Ecto neural progenitor cell (in vitro differentiated cells): ENCODE results near the gene C6orf120.
"Not testable (repeated sequence)": the region's sequence is repeated elsewhere in the genome, so short reads cannot be mapped to it uniquely, and the experiment has no call there.

ENCODE experiments used
- DNase-seq: peaks from one replicate; pipeline ENCODE4 v3.0.0-alpha.2; 2018; ENCODE audit warnings: low spot score

C6orf120 gene

GRCh38 chr6:169684056-169684455 is 17.9 kb upstream of the C6orf120 start:
- DNase-seq: no peak

GRCh38 chr6:169685860-169686259 is 16.1 kb upstream of the C6orf120 start:
- DNase-seq: no peak

GRCh38 chr6:169689287-169689686 is 12.6 kb upstream of the C6orf120 start:
- DNase-seq: no peak

GRCh38 chr6:169691260-169691659 is 10.7 kb upstream of the C6orf120 start:
- DNase-seq: no peak

DNA sequence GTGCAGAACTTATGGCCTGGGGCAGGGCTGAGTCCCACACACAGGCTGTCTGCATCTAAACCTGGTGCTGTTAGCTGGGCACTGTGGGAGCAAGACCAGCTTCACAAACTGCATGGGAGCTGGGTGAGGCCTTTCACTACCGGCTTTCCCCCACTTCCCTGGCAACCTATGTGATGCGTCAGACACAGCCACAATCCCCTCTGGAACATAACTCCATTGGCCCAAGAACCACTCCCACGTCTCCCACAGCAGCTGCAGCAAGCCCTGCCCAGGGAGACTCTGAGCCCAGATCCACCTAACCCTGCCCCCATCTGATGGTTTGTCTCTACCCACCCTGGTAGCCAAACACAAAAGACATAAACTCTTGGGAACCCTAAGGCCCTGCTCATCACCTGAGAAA is 9.4 kb upstream of the C6orf120 start:
- DNase-seq: no peak

DNA sequence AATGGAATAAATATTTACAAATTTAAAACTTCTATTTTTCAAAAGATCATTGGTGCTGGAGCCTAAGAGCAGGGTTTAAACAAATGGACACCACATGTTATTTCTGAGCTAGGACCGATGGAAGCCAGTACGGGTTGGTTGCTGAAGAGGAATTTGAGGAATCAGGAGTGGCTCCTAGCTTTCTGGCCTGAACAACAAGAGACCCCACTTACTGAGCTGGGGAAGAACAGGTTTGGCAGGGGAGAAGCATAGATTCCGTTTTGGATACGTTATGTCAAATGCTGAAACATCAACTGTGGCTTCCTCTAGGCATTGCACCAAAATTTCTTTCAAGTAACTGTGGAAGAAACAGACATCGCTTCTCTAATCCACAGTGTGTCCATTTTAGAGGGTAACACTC is 6.8 kb upstream of the C6orf120 start:
- DNase-seq: no peak

DNA sequence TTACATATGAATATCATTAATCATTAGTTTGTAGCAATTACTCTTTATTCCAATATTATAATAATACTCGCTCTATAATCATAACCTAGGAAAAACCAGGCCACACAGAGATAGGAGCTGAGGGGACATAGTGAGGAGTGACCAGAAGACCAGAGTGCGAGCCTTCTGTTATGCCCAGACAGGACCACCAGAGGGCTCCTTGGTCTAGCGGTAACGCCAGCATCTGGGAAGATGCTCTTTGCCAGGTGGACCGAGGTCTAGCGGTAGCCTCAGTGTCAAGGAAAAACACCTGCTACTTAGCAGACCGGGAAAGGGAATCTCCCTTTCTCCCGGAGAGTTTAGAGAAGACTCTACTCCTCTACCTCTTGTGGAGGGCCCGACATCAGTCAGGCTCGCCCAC is 4.8 kb upstream of the C6orf120 start:
- DNase-seq: not testable (repeated sequence)

DNA sequence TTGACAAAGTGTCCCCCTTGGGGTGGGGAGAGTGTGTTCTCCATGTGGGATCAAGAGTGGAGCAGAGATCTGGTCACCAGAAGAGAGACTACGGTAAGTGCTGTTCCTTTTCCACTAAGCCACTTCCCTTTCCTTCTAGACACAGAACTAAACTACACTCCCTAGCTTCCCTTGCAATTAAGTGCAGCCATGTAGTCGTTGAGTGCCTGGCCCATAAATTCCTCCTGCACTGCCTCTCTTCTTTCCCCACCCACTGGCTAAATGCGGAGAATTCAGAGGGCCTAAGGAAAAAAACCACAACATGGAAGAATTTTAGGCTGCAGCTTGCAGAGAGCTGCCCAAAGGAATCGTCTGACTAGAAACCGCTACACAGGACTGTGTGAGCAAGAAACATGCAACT is 1.6 kb upstream of the C6orf120 start:
- no peak for DNase-seq

DNA sequence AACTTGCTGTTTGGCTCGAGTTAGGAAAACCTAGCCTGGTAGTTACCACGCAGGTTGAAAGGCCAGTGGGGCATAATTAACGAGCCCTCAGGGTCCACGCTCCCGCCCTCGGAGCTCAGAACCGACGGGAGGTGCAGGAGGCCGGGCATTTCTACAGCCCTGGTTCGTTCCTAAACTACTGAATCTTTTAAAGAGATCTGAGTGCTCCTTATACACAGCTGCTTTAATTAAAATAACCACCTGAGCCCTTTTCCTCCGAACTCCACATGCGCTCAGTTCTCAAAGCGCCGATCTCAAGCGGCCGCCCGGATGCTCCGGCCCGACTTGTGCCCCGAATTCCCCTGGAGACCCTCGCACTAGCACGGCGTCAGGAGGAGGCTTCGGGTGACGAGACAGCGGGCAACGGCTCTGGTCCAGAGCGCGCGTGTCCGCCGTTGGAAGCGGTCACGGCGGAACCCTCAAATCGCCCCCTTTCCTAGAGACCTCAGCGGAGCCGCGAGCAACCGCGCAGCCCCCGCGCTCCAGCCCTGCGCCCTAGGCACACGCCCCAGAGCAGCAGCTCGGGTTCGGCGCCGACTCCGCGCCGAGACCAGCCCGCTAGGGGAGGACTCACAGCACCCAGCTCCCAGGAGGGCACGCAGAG is 494 bp upstream of the C6orf120 start:
- DNase-seq: no peak

DNA sequence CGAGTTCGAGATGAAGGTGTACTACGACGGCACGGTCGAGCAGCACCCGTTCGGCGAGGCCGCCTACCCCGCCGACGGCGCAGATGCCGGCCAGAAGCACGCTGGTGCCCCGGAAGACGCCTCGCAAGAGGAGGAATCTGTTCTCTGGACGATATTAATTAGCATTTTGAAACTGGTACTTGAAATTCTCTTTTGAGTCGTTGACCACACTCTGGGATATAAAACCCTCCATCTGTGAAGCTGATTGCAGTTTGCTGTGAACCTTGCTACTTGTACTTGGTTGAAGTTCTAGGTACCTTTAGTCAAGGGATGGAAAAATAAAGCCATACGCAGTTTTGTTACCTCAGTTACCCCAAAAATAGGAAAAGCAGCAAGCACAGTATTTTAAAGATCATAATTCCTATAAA is 917 bp downstream of the C6orf120 start:
- no peak for DNase-seq

DNA sequence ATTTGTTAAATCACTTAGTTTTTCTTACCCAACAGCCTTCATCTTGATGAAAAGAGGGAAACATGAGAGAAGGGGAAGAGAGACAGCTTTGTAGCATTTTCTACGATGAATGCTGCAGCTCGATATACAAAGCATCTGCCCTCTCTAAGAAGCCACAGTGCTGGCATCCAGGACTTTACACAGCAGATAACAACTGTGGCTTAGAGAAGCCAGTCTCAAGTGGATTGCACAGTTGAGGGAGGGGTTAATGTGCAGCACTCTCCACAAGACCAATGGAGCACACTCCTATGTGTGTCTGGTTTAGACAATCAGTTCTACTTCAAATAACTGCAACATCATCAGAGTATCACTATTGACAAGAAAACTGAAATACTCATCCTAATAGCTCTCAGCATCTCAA is 5.8 kb downstream of the C6orf120 start:
- no peak for DNase-seq

DNA sequence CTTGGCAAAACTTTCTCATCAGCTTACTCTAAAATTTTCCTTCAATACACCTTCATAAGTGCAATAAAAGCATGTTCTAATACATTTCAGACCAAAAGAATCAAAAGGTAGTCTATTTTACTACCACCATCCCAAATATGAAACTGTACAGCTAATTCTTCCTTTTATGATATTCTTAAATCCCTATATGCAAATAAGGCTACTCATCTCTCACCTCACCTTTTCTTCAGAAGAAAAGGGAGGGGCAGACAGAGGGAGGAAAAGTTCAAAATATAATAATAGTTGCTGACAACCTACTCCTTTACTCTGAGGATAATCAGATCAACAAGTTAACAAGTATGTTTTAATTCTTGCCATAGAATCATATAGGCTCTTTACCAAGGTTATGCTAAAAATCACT is 7.4 kb downstream of the C6orf120 start:
- DNase-seq: no peak

DNA sequence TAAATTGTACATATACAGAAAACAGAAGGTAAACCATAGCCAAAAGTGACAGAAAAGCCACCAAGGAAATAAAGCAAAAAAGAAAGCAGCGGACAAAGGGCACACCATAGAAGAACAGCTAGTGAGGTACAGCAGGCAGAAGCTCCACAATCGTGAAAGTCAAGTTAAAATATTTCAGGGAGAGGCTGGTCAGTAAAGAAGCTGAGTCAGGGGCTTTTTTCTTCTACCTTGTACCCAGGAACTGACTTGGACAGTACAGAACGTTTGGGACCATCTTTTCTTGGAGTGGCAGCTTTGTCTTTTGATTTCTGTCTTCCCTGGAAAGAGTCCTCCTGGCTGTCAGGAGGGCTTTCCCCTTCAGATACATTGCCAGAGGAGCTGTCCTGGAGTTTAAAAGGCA is 8.1 kb downstream of the C6orf120 start:
- DNase-seq: no peak

- no peak for DNase-seq
These were observed 12.3 kb downstream of the C6orf120 start for GRCh38 chr6:169714178-169714577.

DNA sequence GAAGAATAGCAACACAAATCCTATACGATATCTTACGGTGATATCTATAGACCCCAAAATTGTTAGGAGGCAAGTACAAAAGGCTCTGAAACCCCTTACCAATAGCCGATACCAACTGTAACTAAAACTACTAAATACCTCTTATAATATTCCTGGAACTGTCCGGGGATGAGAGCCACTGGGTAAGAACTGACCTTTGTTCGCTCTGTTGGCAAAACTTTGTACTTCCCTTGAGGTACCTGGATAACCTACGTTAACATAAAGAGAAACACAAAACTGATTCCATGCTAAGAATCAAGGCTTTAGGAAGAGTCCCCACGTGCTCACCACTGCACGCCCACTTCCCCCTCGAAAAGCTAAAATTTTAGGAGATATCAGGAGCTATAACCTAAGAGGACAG is 12.7 kb downstream of the C6orf120 start:
- DNase-seq: no peak

DNA sequence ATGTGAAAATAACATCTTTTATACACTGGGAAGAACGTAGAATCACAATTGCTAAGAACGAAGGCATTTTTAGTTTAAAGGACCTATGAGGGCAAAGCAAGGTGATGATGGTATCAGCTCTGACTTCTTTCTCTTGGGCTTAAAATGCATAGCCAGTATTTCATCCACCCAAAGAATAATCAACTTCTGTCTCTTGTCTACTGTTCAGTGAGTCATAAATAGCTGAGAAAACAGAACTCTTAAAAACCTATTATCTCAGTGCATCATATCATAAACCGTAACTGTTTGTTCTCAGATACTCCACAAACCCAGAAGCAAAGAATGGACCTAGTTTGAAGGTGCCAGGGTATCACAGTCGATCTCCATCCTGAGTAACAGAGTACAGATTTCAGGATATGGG is 17.2 kb downstream of the C6orf120 start:
- no peak for DNase-seq

DNA sequence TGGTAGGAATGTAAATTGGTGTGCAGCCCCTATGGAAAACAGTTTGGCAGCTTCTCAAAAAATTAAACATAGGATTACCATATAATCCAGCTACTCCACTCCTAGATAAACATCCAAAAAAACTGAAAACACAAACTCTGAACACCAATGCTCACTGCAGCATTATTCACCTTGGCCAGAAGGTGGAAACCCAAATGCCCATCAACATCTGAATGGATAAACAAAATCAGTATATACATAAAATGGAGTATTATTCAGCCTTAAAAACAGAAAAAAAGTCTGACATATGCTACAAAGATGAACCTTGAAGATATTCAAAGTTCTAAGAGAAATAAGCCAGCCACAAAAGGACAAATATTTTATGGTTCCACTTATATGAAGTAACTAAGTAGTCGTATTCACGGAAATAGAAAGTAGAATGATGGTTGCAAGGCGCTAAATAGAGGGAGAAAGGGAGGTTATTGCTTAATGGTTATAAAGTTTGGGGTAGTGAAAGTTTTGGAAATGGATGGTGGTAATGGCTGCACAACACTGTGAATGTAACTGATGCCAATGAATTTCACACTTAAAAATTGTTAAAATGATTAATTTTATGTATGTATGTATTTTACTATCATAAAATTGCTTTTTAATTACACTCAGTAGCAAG is 18.4 kb downstream of the C6orf120 start:
- DNase-seq: no peak

- DNase-seq: peak; percentile 60
These were observed 20.7 kb downstream of the C6orf120 start for GRCh38 chr6:169722362-169723199.

GRCh38 chr6:169723200-169723909 is 21.4 kb downstream of the C6orf120 start:
- DNase-seq: peak; percentile 73

DNA sequence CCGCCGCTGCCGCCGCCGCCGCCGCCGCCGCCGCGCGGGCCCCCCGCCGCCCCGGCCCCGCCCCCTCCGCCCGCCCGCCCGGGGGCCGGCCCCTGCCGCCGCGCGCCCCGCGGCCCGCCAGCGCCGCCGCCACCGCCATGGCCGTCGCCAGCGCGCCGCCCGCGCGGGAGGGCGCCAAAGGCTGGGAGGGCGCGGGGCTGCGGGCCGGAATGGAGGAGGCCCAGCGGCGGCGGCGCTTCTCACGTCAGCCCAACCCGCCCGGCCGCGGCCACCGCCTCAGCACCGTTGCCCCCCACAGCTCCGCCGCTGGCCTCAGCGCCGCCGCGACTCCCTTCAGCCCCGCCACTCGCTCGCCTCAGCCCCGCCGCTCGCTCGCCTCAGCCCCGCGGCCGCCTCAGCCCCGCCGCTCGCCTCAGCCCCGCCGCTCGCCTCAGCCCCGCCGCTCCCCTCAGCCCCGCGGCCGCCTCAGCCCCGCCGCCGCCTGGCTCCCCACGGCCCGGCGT is 22.1 kb downstream of the C6orf120 start:
- DNase-seq: no peak

- peak; percentile 90 for DNase-seq
These were observed 22.7 kb downstream of the C6orf120 start, which contains the start of gene PHF10 for GRCh38 chr6:169724494-169725124. Gene PHF10, minus strand, starts transcription at chr6:169724500. Its CDS starts 569 bp downstream, at chr6:169723931.
